Activated naive CD4-positive, alpha-beta T cell treated with anti-CD3 and anti-CD28 coated beads for 36 hours (primary cell): ENCODE results near the gene TP53RK. TPM values are rescaled to one million over a fixed set of nuclear protein-coding genes. Genes with fewer than 3 reads are reported as not detected.

Source experiments
- CTCF ChIA-PET: fragments of 350-600 bp; sonication (Branson Sonifier 250); formaldehyde crosslinking; loops from one replicate; lab custom pipeline; 2021; ENCODE audit warnings: antibody characterized with exemption; lab: Charles Lee
- DNase-seq: peaks from one replicate; pipeline ENCODE4 v3.0.0-alpha.2; 2020
- H3K27ac Mint-ChIP-seq: one replicate; pipeline ENCODE4 v1.8.0; 2021; ENCODE audit warnings: mild to moderate bottlenecking, mixed read lengths
- H3K27me3 Mint-ChIP-seq: one replicate; pipeline ENCODE4 v1.8.0; 2021; ENCODE audit warnings: low read depth, mixed read lengths
- H3K36me3 Mint-ChIP-seq: one replicate; pipeline ENCODE4 v1.8.0; 2021; ENCODE audit warnings: low read depth, mixed read lengths
- H3K4me1 Mint-ChIP-seq: one replicate; pipeline ENCODE4 v1.8.0; 2021; ENCODE audit warnings: low read depth, mixed read lengths
- H3K4me3 Mint-ChIP-seq: one replicate; pipeline ENCODE4 v1.8.0; 2021; ENCODE audit warnings: mild to moderate bottlenecking, moderate library complexity, mixed read lengths
- H3K9me3 Mint-ChIP-seq: one replicate; pipeline ENCODE4 v1.8.0; 2021; ENCODE audit warnings: mixed read lengths
- intact Hi-C: fragments of 100-400 bp; cut with micrococcal nuclease; formaldehyde crosslinking; loops from one replicate; pipeline ENCODE4 v1.15.1; 2023
- total RNA-seq, 2 experiments: library from RNA; stranded (reverse); gene quantifications; one replicate each; pipeline ENCODE4 v1.2.3, GENCODE V29; 2021

The TP53RK gene
- total RNA-seq, 2 experiments from 2014 or later: 7.8 to 8.3 TPM

- Mint-ChIP-seq H3K9me3 (peaks cover 11% of the 10 kb centered on the region), H3K4me1 (no peaks in the 10 kb centered on the region), H3K36me3 (no peaks in the 10 kb centered on the region), H3K27ac (no peak overlapping the region), H3K4me3 (no peak overlapping the region), H3K27me3 (peaks cover 26% of the 10 kb centered on the region)
- intact Hi-C loops: no loop called here
- no peak for DNase-seq
- CTCF ChIA-PET: no interaction called here
Observed at GRCh38 chr20:46715292-46715756, 26.1 kb upstream of the TP53RK start.

GRCh38 chr20:46713957-46714834 lies 25.0 kb upstream of the TP53RK start:
- H3K9me3 Mint-ChIP-seq: peaks cover under 1% of the 10 kb centered on the region
- DNase-seq: no peak
- peaks cover 6% of the 10 kb centered on the region for H3K4me1 Mint-ChIP-seq
- intact Hi-C loops: no loop called here
- H3K27ac Mint-ChIP-seq: no peak overlapping the region
- H3K27me3 Mint-ChIP-seq: peaks cover 33% of the 10 kb centered on the region
- CTCF ChIA-PET: no interaction called here
- H3K4me3 Mint-ChIP-seq: no peak overlapping the region
- H3K36me3 Mint-ChIP-seq: no peaks in the 10 kb centered on the region

- H3K36me3 Mint-ChIP-seq: no peaks in the 10 kb centered on the region
- peaks cover 47% of the 10 kb centered on the region for H3K27me3 Mint-ChIP-seq
- intact Hi-C loops: no loop called here
- DNase-seq: no peak
- H3K9me3 Mint-ChIP-seq: no peaks in the 10 kb centered on the region
- H3K4me3 Mint-ChIP-seq: no peak overlapping the region
- CTCF ChIA-PET: no interaction called here
- peaks cover 9% of the 10 kb centered on the region for H3K4me1 Mint-ChIP-seq
- H3K27ac Mint-ChIP-seq: no peak overlapping the region
Observed at GRCh38 chr20:46712056-46712636, 22.9 kb upstream of the TP53RK start.

GRCh38 chr20:46710153-46710913 lies 21.1 kb upstream of the TP53RK start:
- peaks cover 9% of the 10 kb centered on the region for H3K4me1 Mint-ChIP-seq
- H3K4me3 Mint-ChIP-seq: peak overlapping the region; percentile 22
- H3K9me3 Mint-ChIP-seq: peaks cover 6% of the 10 kb centered on the region
- DNase-seq: no peak
- no peak overlapping the region for H3K27ac Mint-ChIP-seq
- peaks cover 2% of the 10 kb centered on the region for H3K36me3 Mint-ChIP-seq
- H3K27me3 Mint-ChIP-seq: peaks cover 52% of the 10 kb centered on the region
- intact Hi-C loops: no loop called here
- CTCF ChIA-PET: interaction anchor here (0.5 kb wide), 1 partner anchor 425 kb away, joined by 3 read pairs; no protein-coding TSS in a partner anchor

- DNase-seq: no peak
- H3K4me3 Mint-ChIP-seq: peak within 1 kb of the TSS; percentile 48
- CTCF ChIA-PET: interaction anchor here (0.5 kb wide), 1 partner anchor 426 kb away, joined by 3 read pairs; no protein-coding TSS in a partner anchor
- peaks cover 9% of the 10 kb centered on the region for H3K4me1 Mint-ChIP-seq
- H3K27me3 Mint-ChIP-seq: peaks cover 58% of the 10 kb centered on the region
- H3K36me3 Mint-ChIP-seq: peaks cover 2% of the 10 kb centered on the region
- no peak within 1 kb of the TSS for H3K27ac Mint-ChIP-seq
- intact Hi-C loops: no loop called here
- H3K9me3 Mint-ChIP-seq: peaks cover 6% of the 10 kb centered on the region
Observed at GRCh38 chr20:46709459-46710152, 20.4 kb upstream of the TP53RK start, which contains the start of gene SLC2A10. Gene SLC2A10 (plus strand): TSS chr20:46709649. CDS start chr20:46709737, 88 bp downstream.

- H3K9me3 Mint-ChIP-seq: peaks cover 6% of the 10 kb centered on the region
- CTCF ChIA-PET: no interaction called here
- DNase-seq: no peak
- intact Hi-C loops: no loop called here
- peaks cover 2% of the 10 kb centered on the region for H3K36me3 Mint-ChIP-seq
- peaks cover 56% of the 10 kb centered on the region for H3K27me3 Mint-ChIP-seq
- H3K4me1 Mint-ChIP-seq: peaks cover 9% of the 10 kb centered on the region
- no peak overlapping the region for H3K27ac Mint-ChIP-seq
- peak overlapping the region; percentile 48 for H3K4me3 Mint-ChIP-seq
Observed at GRCh38 chr20:46709055-46709458, 19.8 kb upstream of the TP53RK start.

- DNase-seq: peak; percentile 40
- Mint-ChIP-seq H3K27ac (no peak overlapping the region), H3K27me3 (peaks cover 52% of the 10 kb centered on the region), H3K4me3 (no peak overlapping the region), H3K4me1 (peaks cover 9% of the 10 kb centered on the region), H3K9me3 (peaks cover 6% of the 10 kb centered on the region), H3K36me3 (peaks cover 2% of the 10 kb centered on the region)
- intact Hi-C loops: no loop called here
- CTCF ChIA-PET: interaction anchor here (0.7 to 1.4 kb wide), 3 partner anchors 18 to 46 kb away, joined by 4 to 5 read pairs (median 4); partner anchors contain the start of gene TP53RK
Observed at GRCh38 chr20:46708172-46708860, 19.1 kb upstream of the TP53RK start.

- CTCF ChIA-PET: interaction anchor here (0.6 kb wide), 1 partner anchor 1972 kb away, joined by 7 read pairs; no protein-coding TSS in a partner anchor
- H3K4me3 Mint-ChIP-seq: no peak overlapping the region
- DNase-seq: no peak
- peaks cover 46% of the 10 kb centered on the region for H3K27me3 Mint-ChIP-seq
- no peak overlapping the region for H3K27ac Mint-ChIP-seq
- peaks cover 2% of the 10 kb centered on the region for H3K36me3 Mint-ChIP-seq
- intact Hi-C loops: no loop called here
- H3K4me1 Mint-ChIP-seq: peaks cover 9% of the 10 kb centered on the region
- peaks cover 6% of the 10 kb centered on the region for H3K9me3 Mint-ChIP-seq
Observed at GRCh38 chr20:46706242-46706641, 17.0 kb upstream of the TP53RK start.

- no peak overlapping the region for H3K27ac Mint-ChIP-seq
- H3K36me3 Mint-ChIP-seq: peaks cover 2% of the 10 kb centered on the region
- peaks cover 44% of the 10 kb centered on the region for H3K27me3 Mint-ChIP-seq
- H3K4me1 Mint-ChIP-seq: peaks cover 9% of the 10 kb centered on the region
- H3K4me3 Mint-ChIP-seq: no peak overlapping the region
- CTCF ChIA-PET: interaction anchor here (0.7 kb wide), 1 partner anchor 23 kb away, joined by 3 read pairs; no protein-coding TSS in a partner anchor
- intact Hi-C loops: no loop called here
- no peak for DNase-seq
- H3K9me3 Mint-ChIP-seq: peaks cover 6% of the 10 kb centered on the region
Observed at GRCh38 chr20:46705378-46705729, 16.1 kb upstream of the TP53RK start.

- peaks cover 5% of the 10 kb centered on the region for H3K4me1 Mint-ChIP-seq
- H3K27ac Mint-ChIP-seq: no peak overlapping the region
- CTCF ChIA-PET: interaction anchor here (0.7 kb wide), 1 partner anchor 23 kb away, joined by 3 read pairs; no protein-coding TSS in a partner anchor
- no peak for DNase-seq
- no peak overlapping the region for H3K4me3 Mint-ChIP-seq
- intact Hi-C loops: no loop called here
- peaks cover 2% of the 10 kb centered on the region for H3K36me3 Mint-ChIP-seq
- peaks cover 44% of the 10 kb centered on the region for H3K27me3 Mint-ChIP-seq
- peaks cover 6% of the 10 kb centered on the region for H3K9me3 Mint-ChIP-seq
Observed at GRCh38 chr20:46704714-46705377, 15.6 kb upstream of the TP53RK start.

- H3K9me3 Mint-ChIP-seq: peaks cover 6% of the 10 kb centered on the region
- intact Hi-C loops: no loop called here
- no peak overlapping the region for H3K4me3 Mint-ChIP-seq
- DNase-seq: no peak
- no peak overlapping the region for H3K27ac Mint-ChIP-seq
- CTCF ChIA-PET: interaction anchor here (0.6 to 1.0 kb wide), 2 partner anchors 15 to 23 kb away, joined by 3 to 4 read pairs; no protein-coding TSS in a partner anchor
- peaks cover 2% of the 10 kb centered on the region for H3K36me3 Mint-ChIP-seq
- no peaks in the 10 kb centered on the region for H3K4me1 Mint-ChIP-seq
- peaks cover 42% of the 10 kb centered on the region for H3K27me3 Mint-ChIP-seq
Observed at GRCh38 chr20:46703435-46703834, 14.2 kb upstream of the TP53RK start.
